ENCODE measurements around the gene DNAJA3. TPM values are rescaled to one million over a fixed set of nuclear protein-coding genes. Genes with fewer than 3 reads are reported as not detected.

DNAJA3 gene
- total and polyA plus RNA-seq, 2 donors (not counting 3 experiments of a cell fraction or from before 2014, with no cell fraction given), result 33.4 to 45.4 TPM

GRCh38 chr16:4460936-4461249 lies 35.2 kb downstream of the DNAJA3 start:
- Histone ChIP-seq H3K27ac (ENCODE audit: insufficient read depth, low read depth, low read length) (no peak overlapping the region), H2AFZ (ENCODE audit: low read depth, low read length) (no peak overlapping the region), H3K36me3 (ENCODE audit: control insufficient read depth in 2 of 2, extremely low read depth in 1 of 2, insufficient read depth in 2 of 2, low read length in 2 of 2) (peaks cover 0 to 35% of the 10 kb centered on the region in 2 experiments), H3K9me3 (replicated peaks; ENCODE audit: control insufficient read depth, insufficient read depth, low read length) (no peaks in the 10 kb centered on the region), H3K4me1 (ENCODE audit: control insufficient read depth, extremely low read depth, insufficient read depth, low read length) (no peaks in the 10 kb centered on the region), H3K79me2 (ENCODE audit: control insufficient read depth, insufficient read depth, low read length) (no peaks in the 10 kb centered on the region), H3K27me3 (ENCODE audit: control insufficient read depth in 2 of 2, insufficient read depth in 2 of 2, low read length in 2 of 2) (no peaks in the 10 kb centered on the region), H4K20me1 (replicated peaks; ENCODE audit: control insufficient read depth, extremely low read depth, insufficient read depth, low read length) (no peaks in the 10 kb centered on the region), H3K9ac (replicated peaks; ENCODE audit: extremely low read depth, insufficient read depth, low read length) (no peak overlapping the region), H3K9me1 (replicated peaks; ENCODE audit: control insufficient read depth, extremely low read depth, insufficient read depth, low read length) (no peaks in the 10 kb centered on the region), H3K4me3 (replicated peaks in 1 of 3; ENCODE audit: insufficient read depth in 1 of 3, low read depth in 1 of 3, low read length in 3 of 3) (no peak overlapping the region), H3K4me2 (ENCODE audit: insufficient read depth, low read length) (no peak overlapping the region)
- POLR2A ChIA-PET, result no interaction called here
- BruUV-seq (replicated peaks), result no TSS peak
- DNase-seq (ENCODE audit: low read depth, low spot score) (no peak), FAIRE-seq (no peak)
- CTCF ChIA-PET, result no interaction called here
- intact Hi-C loops (cut with micrococcal nuclease) (no loop called here), dilution Hi-C loops (cut with MboI; ENCODE audit: extremely low pct_ligation_motif_present, low sequenced_read_pairs) (no loop called here)
- TF ChIP-seq MAX (IDR thresholded peaks at IDR 0.05; ENCODE audit: insufficient read depth, insufficient read length) (no peak), GATA2 (IDR thresholded peaks at IDR 0.05; ENCODE audit: insufficient read depth, insufficient read length, low read depth, low read length) (no peak), FOS (IDR thresholded peaks at IDR 0.05; ENCODE audit: borderline replicate concordance, insufficient read depth, low read length) (no peak), MYC (IDR thresholded peaks at IDR 0.05; ENCODE audit: low read depth, low read length) (no peak), POLR2A (IDR thresholded peaks at IDR 0.05; ENCODE audit: low read depth, low read length) (no peak), POLR2AphosphoS5 (IDR thresholded peaks at IDR 0.05; ENCODE audit: insufficient read depth, low read depth, low read length) (no peak), JUN (IDR thresholded peaks at IDR 0.05; ENCODE audit: borderline replicate concordance, insufficient read depth, insufficient read length, low read depth) (no peak), EZH2 (IDR thresholded peaks at IDR 0.05; ENCODE audit: borderline replicate concordance, low read depth, low read length, severe bottlenecking) (no peak), CTCF (IDR thresholded peaks at IDR 0.05; ENCODE audit: extremely low read depth in 1 of 2, insufficient read depth in 1 of 2, low read depth in 1 of 2, low read length in 2 of 2) (no peak)

All from endothelial cell of umbilical vein (primary cell).